GM03348 (cell line): ENCODE data around the gene SLC5A5.
A peak's percentile ranks its signal among the peaks of the same experiment; 100 is the strongest.
"Not testable (repeated sequence)": the region's sequence is repeated elsewhere in the genome, so short reads cannot be mapped to it uniquely, and the experiment has no call there.

Source experiments
- DNase-seq: peaks from one replicate; pipeline ENCODE4 v3.0.0; 2012; ENCODE audit warnings: low spot score

SLC5A5 gene

GRCh38 chr19:17919122-17919521 lies 47.4 kb downstream of the SLC5A5 start:
- DNase-seq = not testable (repeated sequence)

GRCh38 chr19:17920527-17920926 lies 48.8 kb downstream of the SLC5A5 start:
- DNase-seq = no peak

GRCh38 chr19:17922138-17922537 lies 50.4 kb downstream of the SLC5A5 start:
- DNase-seq = no peak

- no peak for DNase-seq
Observed at GRCh38 chr19:17926044-17926443, 54.3 kb downstream of the SLC5A5 start.

GRCh38 chr19:17929056-17929455 lies 57.3 kb downstream of the SLC5A5 start:
- DNase-seq = no peak

GRCh38 chr19:17931532-17932191 lies 59.9 kb downstream of the SLC5A5 start:
- DNase-seq = no peak

- DNase-seq = peak; percentile 96
Observed at GRCh38 chr19:17932485-17933338, 61.0 kb downstream of the SLC5A5 start, which contains the start of gene CCDC124. Gene CCDC124 (plus strand): TSS chr19:17933015. CDS start chr19:17936421, 3,406 bp downstream.

- no peak for DNase-seq
Observed at GRCh38 chr19:17933414-17934129, 61.8 kb downstream of the SLC5A5 start.

GRCh38 chr19:17936379-17936778 lies 64.6 kb downstream of the SLC5A5 start:
- DNase-seq = no peak

GRCh38 chr19:17937371-17937900 lies 65.7 kb downstream of the SLC5A5 start:
- no peak for DNase-seq

GRCh38 chr19:17938092-17938845 lies 66.5 kb downstream of the SLC5A5 start:
- DNase-seq = peak; percentile 93

- DNase-seq = no peak
Observed at GRCh38 chr19:17942181-17942580, 70.4 kb downstream of the SLC5A5 start.

GRCh38 chr19:17942582-17943273 lies 71.0 kb downstream of the SLC5A5 start:
- DNase-seq = no peak

- DNase-seq = no peak
Observed at GRCh38 chr19:17943274-17944221, 71.8 kb downstream of the SLC5A5 start.

- peak; percentile 89 for DNase-seq
Observed at GRCh38 chr19:17944301-17944700, 72.6 kb downstream of the SLC5A5 start.
